CD4-positive, alpha-beta T cell treated with Interleukin-6 for 4 hours (primary cell): Measurements from ENCODE around the gene ERP27.

ENCODE experiments used
- DNase-seq: peaks from one replicate; pipeline ENCODE4 v3.0.0-alpha.2; 2020; ENCODE audit warnings: mixed read lengths

Gene ERP27

DNA sequence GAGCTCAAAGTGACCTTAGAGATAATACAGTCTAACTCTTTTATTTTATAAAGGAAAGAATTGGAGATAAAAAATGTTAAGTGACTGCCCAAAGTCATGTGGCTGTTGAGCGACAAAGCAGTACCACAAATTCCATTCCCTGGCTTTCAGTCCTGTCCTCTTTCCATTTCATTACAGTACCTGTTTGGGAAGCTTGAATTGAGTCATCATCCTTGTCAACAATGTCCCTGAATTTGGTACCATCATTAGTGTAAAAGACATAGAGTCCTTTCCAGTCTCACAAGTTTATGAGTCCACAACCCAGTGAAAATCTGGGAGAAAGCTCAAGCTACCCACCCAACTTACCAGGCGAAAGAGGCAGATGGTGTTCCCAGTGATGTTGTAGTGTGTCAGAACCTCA lies 3.8 kb downstream of the ERP27 start:
- DNase-seq = no peak

GRCh38 chr12:14931791-14932560 lies 6.4 kb downstream of the ERP27 start:
- DNase-seq = no peak

DNA sequence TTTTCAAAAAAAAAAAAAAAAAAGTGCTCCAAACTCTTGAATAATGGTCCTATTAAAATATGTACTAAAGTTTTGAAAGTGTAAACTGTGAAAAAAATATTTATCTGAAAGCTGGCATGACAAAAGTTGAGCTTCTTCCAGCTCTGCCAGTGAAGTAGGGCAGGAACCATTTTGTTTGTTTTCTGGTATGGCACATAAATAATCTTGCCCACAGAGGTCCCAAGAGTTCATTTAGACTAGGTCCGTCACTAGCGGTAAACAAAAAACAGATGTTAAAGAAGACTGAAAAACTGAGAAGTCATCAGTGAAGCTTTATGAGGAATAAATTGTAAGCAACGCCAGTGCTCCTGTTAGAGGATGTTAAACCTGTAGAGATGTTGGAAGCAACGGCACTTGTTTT lies 7.0 kb downstream of the ERP27 start:
- DNase-seq = no peak

DNA sequence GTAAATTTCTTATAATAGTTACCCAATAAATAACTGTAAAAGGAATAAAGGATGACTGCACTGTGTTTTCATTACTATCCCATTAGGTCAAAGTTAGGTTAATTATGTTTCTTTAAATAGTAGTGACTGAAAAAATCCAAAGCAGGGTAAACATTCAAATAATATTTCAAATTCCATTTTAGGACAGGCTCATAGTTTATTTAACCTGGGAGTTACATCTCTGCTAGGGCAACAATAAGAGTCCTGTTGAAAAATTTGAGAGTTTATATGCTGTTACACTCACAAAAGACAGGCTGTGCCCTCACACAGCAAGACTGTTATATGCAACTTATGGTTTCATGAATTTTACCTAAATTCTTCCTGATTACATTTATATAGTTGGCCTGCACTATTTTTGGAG lies 8.0 kb downstream of the ERP27 start:
- no peak for DNase-seq

- no peak for DNase-seq
Observed at GRCh38 chr12:14928931-14929330, 9.4 kb downstream of the ERP27 start.

DNA sequence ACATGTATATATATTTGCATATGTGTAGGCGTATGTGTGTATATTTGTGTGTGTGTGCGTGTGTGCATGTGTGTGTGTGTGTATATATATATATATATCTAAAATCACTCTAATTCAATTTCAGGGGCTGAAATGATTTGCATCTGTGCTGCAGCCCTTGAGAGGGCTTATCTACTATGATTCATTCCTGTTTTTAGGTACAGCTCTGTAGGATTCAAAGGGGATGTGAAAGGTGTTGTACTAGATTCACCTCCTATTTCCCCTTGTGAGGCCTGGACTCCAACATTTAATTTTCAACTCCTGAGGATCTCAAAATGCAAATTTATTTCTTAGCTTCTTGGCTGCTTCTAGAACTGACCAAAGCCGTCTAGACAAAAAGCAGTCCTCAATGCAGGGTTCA lies 11.1 kb downstream of the ERP27 start:
- no peak for DNase-seq

- no peak for DNase-seq
Observed at GRCh38 chr12:14924541-14924940, 13.8 kb downstream of the ERP27 start.

GRCh38 chr12:14923944-14924343 lies 14.4 kb downstream of the ERP27 start:
- no peak for DNase-seq

GRCh38 chr12:14921218-14921617 lies 17.1 kb downstream of the ERP27 start:
- no peak for DNase-seq

- DNase-seq = peak; percentile 17
Observed at GRCh38 chr12:14920475-14921126, 17.7 kb downstream of the ERP27 start.

GRCh38 chr12:14919455-14919854 lies 18.9 kb downstream of the ERP27 start:
- DNase-seq = no peak

GRCh38 chr12:14915736-14916135 lies 22.6 kb downstream of the ERP27 start:
- no peak for DNase-seq

GRCh38 chr12:14913381-14913781 lies 25.0 kb downstream of the ERP27 start:
- DNase-seq = no peak

- no peak for DNase-seq
Observed at GRCh38 chr12:14911131-14911530, 27.2 kb downstream of the ERP27 start.

- DNase-seq = no peak
Observed at GRCh38 chr12:14910090-14910915, 28.0 kb downstream of the ERP27 start.

DNA sequence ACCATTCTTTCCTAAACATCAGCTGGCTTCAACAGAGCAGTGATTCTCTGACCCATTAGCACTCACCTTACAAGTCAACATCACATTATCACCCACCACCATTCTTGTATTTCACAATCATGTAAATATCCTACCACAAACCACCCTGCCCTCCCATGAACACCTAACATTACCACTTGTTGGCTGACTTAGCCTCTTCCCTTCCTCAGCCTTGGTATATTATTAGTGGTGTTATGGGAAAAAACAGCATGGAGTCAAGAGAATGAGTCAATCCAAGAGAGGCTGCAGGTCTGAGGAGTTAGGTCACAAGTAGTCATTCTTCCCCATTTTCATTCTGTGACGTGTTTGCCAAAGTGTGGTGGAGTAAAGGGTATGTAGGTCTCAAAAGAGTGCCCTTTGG lies 30.4 kb downstream of the ERP27 start:
- no peak for DNase-seq

DNA sequence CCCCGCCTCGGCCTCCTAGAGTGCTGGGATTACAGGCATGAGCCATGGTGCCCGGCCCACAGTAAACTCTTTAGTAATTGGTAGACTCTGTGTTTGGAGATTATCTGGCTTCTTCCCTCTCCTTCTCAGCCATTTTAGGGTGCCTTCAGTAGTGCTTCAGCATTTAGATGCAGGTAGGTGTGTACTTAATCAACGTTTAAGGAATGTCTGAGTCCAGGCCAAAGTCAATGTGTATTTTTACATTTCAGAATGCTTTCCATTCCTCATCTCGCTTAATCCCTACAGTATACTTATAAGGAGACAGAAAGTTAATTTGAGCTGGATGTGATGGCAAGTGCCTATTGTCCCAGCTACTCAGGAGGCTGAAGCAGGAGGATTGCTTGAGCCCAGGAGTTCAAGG lies 32.2 kb downstream of the ERP27 start:
- DNase-seq = no peak

- DNase-seq = no peak
Observed at GRCh38 chr12:14905269-14906004, 32.9 kb downstream of the ERP27 start.

DNA sequence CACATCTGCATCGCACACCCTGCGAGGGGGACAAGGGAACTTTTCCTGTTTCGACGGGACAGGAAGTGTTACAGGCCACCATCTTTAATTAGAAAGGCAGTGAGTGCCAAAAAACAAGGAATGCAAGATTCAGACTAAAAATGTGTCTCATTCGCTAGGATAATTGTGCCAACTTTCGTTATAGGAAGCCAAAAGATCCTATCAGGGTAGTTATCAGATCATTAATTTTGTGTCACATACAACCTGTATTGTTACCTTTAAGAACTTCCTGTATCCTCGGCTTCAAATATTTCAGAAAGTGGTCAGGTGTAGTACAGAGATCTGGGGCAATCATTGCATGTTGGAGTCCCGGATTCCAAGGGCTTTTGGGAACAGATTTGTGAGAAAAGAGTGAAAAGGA lies 33.5 kb downstream of the ERP27 start:
- DNase-seq = no peak

- DNase-seq = no peak
Observed at GRCh38 chr12:14903386-14904098, 34.8 kb downstream of the ERP27 start.

GRCh38 chr12:14902465-14902864 lies 35.9 kb downstream of the ERP27 start:
- no peak for DNase-seq

GRCh38 chr12:14901228-14901562 lies 37.1 kb downstream of the ERP27 start:
- no peak for DNase-seq
